GM18499 (cell line): ENCODE measurements around the gene MSI2.

ENCODE experiments used
- ATAC-seq: cut with Tn5 transposase; IDR thresholded peaks from one replicate; pipeline ENCODE4 v1.9.1; 2021; ENCODE audit warnings: moderate number of reproducible peaks; ENCODE audit not compliant: insufficient read depth, unreplicated experiment

The MSI2 gene

GRCh38 chr17:57600074-57600473, 343.8 kb downstream of the MSI2 start:
- ATAC-seq, result no peak

GRCh38 chr17:57601143-57601735, 344.9 kb downstream of the MSI2 start:
- no peak for ATAC-seq

- no peak for ATAC-seq
Measured at GRCh38 chr17:57602896-57603295, 346.6 kb downstream of the MSI2 start.

- ATAC-seq, result no peak
Measured at GRCh38 chr17:57603546-57603945, 347.2 kb downstream of the MSI2 start.

GRCh38 chr17:57603978-57604377, 347.7 kb downstream of the MSI2 start:
- peak; percentile 35 for ATAC-seq

GRCh38 chr17:57604771-57605674, 348.7 kb downstream of the MSI2 start:
- ATAC-seq, result peak; percentile 28

- ATAC-seq, result no peak
Measured at GRCh38 chr17:57605675-57606105, 349.4 kb downstream of the MSI2 start.

- ATAC-seq, result no peak
Measured at GRCh38 chr17:57606111-57606875, 350.0 kb downstream of the MSI2 start.

GRCh38 chr17:57607553-57608120, 351.3 kb downstream of the MSI2 start:
- no peak for ATAC-seq

- ATAC-seq, result no peak
Measured at GRCh38 chr17:57608369-57609124, 352.2 kb downstream of the MSI2 start.

- ATAC-seq, result no peak
Measured at GRCh38 chr17:57609125-57609877, 353.0 kb downstream of the MSI2 start.

- no peak for ATAC-seq
Measured at GRCh38 chr17:57609878-57610270, 353.6 kb downstream of the MSI2 start.

GRCh38 chr17:57612202-57613071, 356.1 kb downstream of the MSI2 start:
- no peak for ATAC-seq

GRCh38 chr17:57614742-57615141, 358.4 kb downstream of the MSI2 start:
- no peak for ATAC-seq

GRCh38 chr17:57615836-57616757, 359.8 kb downstream of the MSI2 start:
- ATAC-seq, result no peak

GRCh38 chr17:57617218-57617617, 360.9 kb downstream of the MSI2 start:
- ATAC-seq, result no peak
